Measurements from ENCODE around the gene USP37.

DNA sequence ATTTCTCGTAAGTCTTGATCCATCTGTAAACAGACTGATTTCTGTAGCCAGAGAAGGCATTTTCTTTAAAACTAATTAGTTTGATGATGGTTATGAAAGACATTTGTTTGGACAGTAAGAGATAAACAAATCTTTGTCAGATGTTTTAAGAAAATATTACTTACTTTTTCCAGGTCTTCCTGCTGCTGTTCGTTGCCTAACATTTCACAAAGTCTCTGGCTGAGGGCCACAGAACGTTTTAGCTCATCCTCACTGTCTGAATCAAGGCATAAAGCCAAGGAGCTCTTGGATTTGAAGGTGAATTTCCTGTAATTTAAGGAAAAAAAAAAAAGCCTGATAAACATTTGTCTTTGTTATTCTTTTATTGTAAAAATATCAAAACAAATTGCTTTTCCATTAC lies 91.5 kb downstream of the USP37 start:
- TF ChIP-seq, protein P1, sequence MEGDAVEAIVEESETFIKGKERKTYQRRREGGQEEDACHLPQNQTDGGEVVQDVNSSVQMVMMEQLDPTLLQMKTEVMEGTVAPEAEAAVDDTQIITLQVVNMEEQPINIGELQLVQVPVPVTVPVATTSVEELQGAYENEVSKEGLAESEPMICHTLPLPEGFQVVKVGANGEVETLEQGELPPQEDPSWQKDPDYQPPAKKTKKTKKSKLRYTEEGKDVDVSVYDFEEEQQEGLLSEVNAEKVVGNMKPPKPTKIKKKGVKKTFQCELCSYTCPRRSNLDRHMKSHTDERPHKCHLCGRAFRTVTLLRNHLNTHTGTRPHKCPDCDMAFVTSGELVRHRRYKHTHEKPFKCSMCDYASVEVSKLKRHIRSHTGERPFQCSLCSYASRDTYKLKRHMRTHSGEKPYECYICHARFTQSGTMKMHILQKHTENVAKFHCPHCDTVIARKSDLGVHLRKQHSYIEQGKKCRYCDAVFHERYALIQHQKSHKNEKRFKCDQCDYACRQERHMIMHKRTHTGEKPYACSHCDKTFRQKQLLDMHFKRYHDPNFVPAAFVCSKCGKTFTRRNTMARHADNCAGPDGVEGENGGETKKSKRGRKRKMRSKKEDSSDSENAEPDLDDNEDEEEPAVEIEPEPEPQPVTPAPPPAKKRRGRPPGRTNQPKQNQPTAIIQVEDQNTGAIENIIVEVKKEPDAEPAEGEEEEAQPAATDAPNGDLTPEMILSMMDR (IDR thresholded peaks at IDR 0.05) = no peak
- TF ChIP-seq POLR2AphosphoS5 (IDR thresholded peaks at IDR 0.05; ENCODE audit: insufficient read depth in 1 of 2, low read depth in 1 of 2) = no peak
- no peak for TF ChIP-seq POLR2A (IDR thresholded peaks at IDR 0.05)

Measured in vagina (tissue), 2 donors.